ENCODE measurements around the gene DNAJC3. TPM values are rescaled to one million over a fixed set of nuclear protein-coding genes. Genes with fewer than 3 reads are reported as not detected.
A peak's percentile ranks its signal among the peaks of the same experiment; 100 is the strongest.

The DNAJC3 gene
- total and polyA plus RNA-seq, 9 of the 15 experiments (the other 6 are each of a cell fraction or from before 2014, with no cell fraction given) = 7.8 to 21.8 (median 10.4) TPM

GRCh38 chr13:95708391-95708774 lies 31.4 kb downstream of the DNAJC3 start:
- Histone ChIP-seq H3K79me2 (ENCODE audit: control insufficient read depth, insufficient read depth, low read length) (peaks cover 39% of the 10 kb centered on the region), H3K36me3 (ENCODE audit: control insufficient read depth, insufficient read depth, low read length) (peaks cover 26% of the 10 kb centered on the region; the same call in 2 of the 3 replicates), H3K4me1 (replicated peaks in 1 of 2; ENCODE audit: control insufficient read depth in 2 of 2, insufficient read depth in 2 of 2, low read length in 2 of 2) (peaks cover 0 to 12% of the 10 kb centered on the region in 2 experiments; a peak in 3 of 5 replicates), H4K20me1 (replicated peaks; ENCODE audit: control insufficient read depth, insufficient read depth, low read length) (peaks cover 9% of the 10 kb centered on the region; the same call in 1 of the 2 replicates), H2AFZ (ENCODE audit: low read depth, low read length) (no peak overlapping the region), H3K9me3 (replicated peaks; ENCODE audit: control insufficient read depth, insufficient read depth, low read depth, low read length) (no peaks in the 10 kb centered on the region), H3K4me2 (ENCODE audit: insufficient read depth, low read length) (no peak overlapping the region), H3K27ac (ENCODE audit: extremely low read depth, low read depth, low read length) (no peak overlapping the region), H3K9me1 (ENCODE audit: control insufficient read depth, insufficient read depth, low read length) (no peaks in the 10 kb centered on the region), H3K27me3 (ENCODE audit: control insufficient read depth in 2 of 2, insufficient read depth in 2 of 2, low read length in 2 of 2) (no peaks in the 10 kb centered on the region), H3K9ac (ENCODE audit: insufficient read depth in 1 of 2, low read depth in 2 of 2, low read length in 2 of 2) (no peak overlapping the region), H3K4me3 (no peak overlapping the region)
- POLR2A ChIA-PET = interaction anchor here (1.4 kb wide), 1 partner anchor 8 kb away, joined by 4 read pairs; no protein-coding TSS in a partner anchor
- FAIRE-seq (no peak), DNase-seq (ENCODE audit: extremely low read depth in 1 of 4, low spot score in 3 of 4) (no peak), ATAC-seq (no peak)
- no TSS peak for BruUV-seq (replicated peaks)
- intact Hi-C loops (cut with micrococcal nuclease) (no loop called here), in situ Hi-C loops (cut with MboI) (no loop called here)
- peak; percentile 50; the same call in 1 of the 2 replicates for TF ChIP-seq SPI1 (IDR thresholded peaks at IDR 0.05; ENCODE audit: borderline replicate concordance, low read depth, low read length)
- TF ChIP-seq CHD1 (IDR thresholded peaks at IDR 0.05; ENCODE audit: low read length) = no peak
- CTCF ChIA-PET (ENCODE audit: low intra/inter-chr PET ratio) = no interaction called here
- WGBS (ENCODE audit: insufficient coverage, low coverage, missing lambda C conversion rate) = 77% methylated on average over 5 of the region's 5 CpGs

GRCh38 chr13:95708811-95709500 lies 32.0 kb downstream of the DNAJC3 start:
- no peaks in the 10 kb centered on the region for H3K9me1 ChIP-seq (ENCODE audit: control insufficient read depth, insufficient read depth, low read length)
- no peak overlapping the region for H3K4me2 ChIP-seq (ENCODE audit: insufficient read depth, low read length)
- H3K79me2 ChIP-seq (ENCODE audit: control insufficient read depth, insufficient read depth, low read length) = peaks cover 37% of the 10 kb centered on the region
- H3K4me3 ChIP-seq = no peak overlapping the region
- DNase-seq (ENCODE audit: extremely low read depth in 1 of 4, low spot score in 3 of 4) = no peak
- H3K4me1 ChIP-seq (replicated peaks in 1 of 2; ENCODE audit: control insufficient read depth in 2 of 2, insufficient read depth in 2 of 2, low read length in 2 of 2) = peaks cover 0 to 12% of the 10 kb centered on the region in 2 experiments; a peak in 3 of 5 replicates
- POLR2A ChIA-PET = interaction anchor here (1.4 kb wide), 1 partner anchor 9 kb away, joined by 4 read pairs; no protein-coding TSS in a partner anchor
- in situ Hi-C loops (cut with MboI) = no loop called here
- no peaks in the 10 kb centered on the region for H3K9me3 ChIP-seq (replicated peaks; ENCODE audit: control insufficient read depth, insufficient read depth, low read depth, low read length)
- intact Hi-C loops (cut with micrococcal nuclease) = no loop called here
- H2AFZ ChIP-seq (ENCODE audit: low read depth, low read length) = no peak overlapping the region
- H3K27me3 ChIP-seq (ENCODE audit: control insufficient read depth in 2 of 2, insufficient read depth in 2 of 2, low read length in 2 of 2) = no peaks in the 10 kb centered on the region
- WGBS (ENCODE audit: insufficient coverage, low coverage, missing lambda C conversion rate) = 89% methylated on average over 4 of the region's 4 CpGs
- CTCF ChIA-PET (ENCODE audit: low intra/inter-chr PET ratio) = no interaction called here
- no TSS peak for BruUV-seq (replicated peaks)
- peaks cover 26% of the 10 kb centered on the region; the same call in 2 of the 3 replicates for H3K36me3 ChIP-seq (ENCODE audit: control insufficient read depth, insufficient read depth, low read length)
- no peak overlapping the region for H3K9ac ChIP-seq (ENCODE audit: insufficient read depth in 1 of 2, low read depth in 2 of 2, low read length in 2 of 2)
- no peak for FAIRE-seq
- peaks cover 9% of the 10 kb centered on the region; the same call in 1 of the 2 replicates for H4K20me1 ChIP-seq (replicated peaks; ENCODE audit: control insufficient read depth, insufficient read depth, low read length)
- no peak for TF ChIP-seq KDM4B (IDR thresholded peaks at IDR 0.05; ENCODE audit: borderline replicate concordance in 2 of 2, low read depth in 1 of 2)
- no peak for TF ChIP-seq PHF21A (IDR thresholded peaks at IDR 0.05; ENCODE audit: borderline replicate concordance, low read depth)
- no peak for TF ChIP-seq PTTG1 (tag; IDR thresholded peaks at IDR 0.05; ENCODE audit: low read depth)
- TF ChIP-seq KLF13 (tag; IDR thresholded peaks at IDR 0.05; ENCODE audit: borderline replicate concordance, low read depth) = no peak
- no peak for ATAC-seq
- H3K27ac ChIP-seq (ENCODE audit: extremely low read depth, low read depth, low read length) = no peak overlapping the region

Measured in K562 (cell line).